GM13977 (cell line): ENCODE results near the gene LCOR.

Experiments
- DNase-seq: peaks from one replicate; pipeline ENCODE4 v3.0.0; 2012; ENCODE audit warnings: low spot score
- in situ Hi-C: fragments of 300-500 bp; cut with MboI; formaldehyde crosslinking; loops from one replicate; pipeline ENCODE4 v1.12.0; 2022; ENCODE audit warnings: low sequenced_read_pairs, low pct_unique_long_range_greater_than_20kb, mixed read lengths, inconsistent platforms; ENCODE audit not compliant: unreplicated experiment
- TF ChIP-seq, protein P1 (sequence below): IDR thresholded peaks from 2 replicates; pipeline ENCODE4 v1.5.1; 2012; ENCODE audit warnings: mild to moderate bottlenecking, control low read depth; ENCODE audit not compliant: insufficient read depth; ENCODE audit errors: extremely low read depth, missing control alignments

Gene LCOR

GRCh38 chr10:96912405-96912804 lies 80.3 kb downstream of the LCOR start:
- TF ChIP-seq, protein P1, sequence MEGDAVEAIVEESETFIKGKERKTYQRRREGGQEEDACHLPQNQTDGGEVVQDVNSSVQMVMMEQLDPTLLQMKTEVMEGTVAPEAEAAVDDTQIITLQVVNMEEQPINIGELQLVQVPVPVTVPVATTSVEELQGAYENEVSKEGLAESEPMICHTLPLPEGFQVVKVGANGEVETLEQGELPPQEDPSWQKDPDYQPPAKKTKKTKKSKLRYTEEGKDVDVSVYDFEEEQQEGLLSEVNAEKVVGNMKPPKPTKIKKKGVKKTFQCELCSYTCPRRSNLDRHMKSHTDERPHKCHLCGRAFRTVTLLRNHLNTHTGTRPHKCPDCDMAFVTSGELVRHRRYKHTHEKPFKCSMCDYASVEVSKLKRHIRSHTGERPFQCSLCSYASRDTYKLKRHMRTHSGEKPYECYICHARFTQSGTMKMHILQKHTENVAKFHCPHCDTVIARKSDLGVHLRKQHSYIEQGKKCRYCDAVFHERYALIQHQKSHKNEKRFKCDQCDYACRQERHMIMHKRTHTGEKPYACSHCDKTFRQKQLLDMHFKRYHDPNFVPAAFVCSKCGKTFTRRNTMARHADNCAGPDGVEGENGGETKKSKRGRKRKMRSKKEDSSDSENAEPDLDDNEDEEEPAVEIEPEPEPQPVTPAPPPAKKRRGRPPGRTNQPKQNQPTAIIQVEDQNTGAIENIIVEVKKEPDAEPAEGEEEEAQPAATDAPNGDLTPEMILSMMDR: no peak
- in situ Hi-C loops: no loop called here
- no peak for DNase-seq

DNA sequence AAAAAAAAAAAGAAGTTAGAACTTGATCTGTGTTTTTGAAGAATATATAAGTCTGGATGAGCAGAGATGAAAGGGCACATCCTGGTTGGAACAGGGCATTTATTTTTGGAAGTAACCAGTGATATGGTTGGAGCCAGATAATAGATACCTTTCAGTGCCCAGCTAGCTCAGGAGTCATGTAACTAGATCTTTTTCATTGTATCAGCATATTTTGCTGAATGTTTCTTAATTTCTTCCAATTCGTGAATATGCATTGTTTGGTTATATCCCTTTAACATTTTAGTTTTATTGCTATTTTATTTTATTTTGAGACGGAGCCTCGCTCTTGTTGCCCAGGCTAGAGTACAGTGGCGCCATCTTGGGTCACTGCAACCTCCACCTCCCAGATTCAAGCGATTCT lies 81.8 kb downstream of the LCOR start:
- DNase-seq: no peak
- TF ChIP-seq, protein P1: no peak
- in situ Hi-C loops: no loop called here

DNA sequence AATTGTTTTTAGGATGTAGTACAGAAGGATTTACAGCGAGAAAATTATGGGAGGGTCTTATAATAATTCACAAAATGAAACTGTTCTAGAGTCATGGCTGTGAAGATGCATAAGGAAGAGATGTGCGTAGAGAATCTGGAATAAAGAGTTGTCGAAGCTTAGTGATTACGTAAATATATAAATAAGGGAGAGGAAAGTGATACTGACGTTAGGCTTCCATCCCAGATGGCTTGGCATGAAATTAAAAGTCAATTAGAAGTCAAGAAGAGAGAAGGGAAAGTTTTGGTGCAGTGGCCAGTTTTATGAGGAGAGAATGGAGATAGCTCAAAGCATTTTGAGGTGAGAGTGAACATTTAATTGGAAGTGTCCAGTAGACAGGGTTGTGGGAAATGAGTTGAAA lies 85.5 kb downstream of the LCOR start:
- TF ChIP-seq, protein P1: no peak
- in situ Hi-C loops: no loop called here
- DNase-seq: no peak

DNA sequence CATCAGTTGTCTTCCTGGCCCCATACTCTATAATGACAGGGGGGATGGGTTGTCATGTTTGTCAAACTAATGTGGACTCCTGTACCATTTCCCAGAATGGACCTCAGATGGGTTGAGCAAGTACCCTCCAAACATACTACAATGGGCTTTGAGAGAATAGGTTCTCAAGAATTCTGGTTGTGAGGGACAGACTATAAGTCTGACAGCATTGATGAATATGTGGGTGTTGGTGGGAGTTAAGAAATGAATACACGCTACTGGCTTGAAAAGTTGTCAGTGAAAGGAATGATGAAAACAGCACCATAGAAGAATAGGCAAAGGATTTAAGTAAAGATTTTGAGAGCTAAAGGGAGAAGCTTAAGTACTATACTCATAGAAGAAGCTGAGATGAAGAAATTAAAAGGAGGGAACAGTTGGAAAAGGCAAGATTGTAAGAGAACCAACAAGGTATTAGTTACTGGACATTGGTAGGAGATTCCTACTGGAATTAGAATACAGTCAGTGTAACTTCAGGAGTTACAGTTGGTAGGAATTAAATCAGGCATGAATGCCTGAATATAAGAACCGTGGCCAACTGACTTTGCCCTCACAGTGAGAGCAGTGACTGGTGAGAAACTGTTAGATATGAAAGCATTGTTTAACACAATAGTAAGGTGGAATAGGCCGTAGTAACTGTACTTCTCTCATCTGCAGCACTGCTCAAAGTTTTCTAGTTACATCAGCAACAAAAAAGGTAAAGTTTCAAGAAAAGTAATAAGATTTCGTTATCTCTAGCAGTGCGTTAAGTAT lies 86.3 kb downstream of the LCOR start:
- TF ChIP-seq, protein P1: no peak
- no peak for DNase-seq
- in situ Hi-C loops: no loop called here

DNA sequence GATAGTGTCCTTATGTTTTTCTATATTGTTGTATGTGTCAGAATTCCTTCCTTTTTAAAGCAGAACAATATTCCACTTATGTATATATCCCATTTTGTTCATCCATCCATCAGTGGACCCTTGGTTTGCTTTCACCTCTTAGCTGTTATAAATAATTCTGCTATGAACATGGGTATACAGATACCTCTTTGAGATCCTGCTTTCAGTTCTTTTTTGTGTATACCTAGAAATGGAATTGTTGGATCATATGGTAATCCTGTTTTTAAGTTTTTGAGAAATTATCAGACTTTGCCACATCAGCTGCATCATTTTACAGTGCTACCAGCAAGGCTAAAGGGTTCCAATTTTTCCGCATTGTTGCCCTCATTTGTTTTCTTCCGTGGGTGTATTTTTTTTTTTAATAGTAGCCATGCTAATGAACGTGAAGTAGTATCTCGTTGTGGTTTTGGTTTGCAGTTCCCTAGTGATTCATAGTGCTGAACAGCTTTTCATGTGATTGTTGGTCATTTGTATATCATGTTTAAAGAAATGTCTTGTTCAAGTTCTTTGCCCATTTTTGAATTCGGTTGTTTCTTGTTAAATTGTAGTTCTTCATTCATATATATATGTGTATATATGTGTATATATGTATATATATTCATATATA lies 87.8 kb downstream of the LCOR start:
- TF ChIP-seq, protein P1: no peak
- in situ Hi-C loops: no loop called here
- no peak for DNase-seq

GRCh38 chr10:96921655-96922054 lies 89.6 kb downstream of the LCOR start:
- no peak for DNase-seq
- in situ Hi-C loops: no loop called here

More at GRCh38 chr10:96921655-96922054, 89.6 kb downstream of the LCOR start:
- TF ChIP-seq, protein P1: no peak
